HCT116 (cell line): ENCODE measurements around the gene PLK2. TPM values are rescaled to one million over a fixed set of nuclear protein-coding genes. Genes with fewer than 3 reads are reported as not detected.
A peak's percentile ranks its signal among the peaks of the same experiment; 100 is the strongest.

ENCODE experiments used
- ATAC-seq: fragments of 200-7000 bp; cut with Tn5 transposase; 2 replicates; pipeline ENCODE4 v1.9.1; 2020; ENCODE audit warnings: mild to moderate bottlenecking, moderate library complexity
- BruUV-seq: library from RNA; stranded (reverse); fragments of 400-500 nt; replicated peaks from 2 replicates; lab custom pipeline; 2021; lab: Mats Ljungman, UMichigan
- CTCF ChIA-PET: fragments of 300-600 bp; sonication (Branson Sonifier 250); formaldehyde crosslinking; loops from one replicate; lab custom pipeline; 2021; ENCODE audit warnings: antibody characterized with exemption; lab: Charles Lee
- POLR2A ChIA-PET: fragments of 300-600, 350-600 bp; sonication (Branson Sonifier 250); formaldehyde crosslinking; loops from one replicate; lab custom pipeline; 2021; ENCODE audit warnings: antibody characterized with exemption; lab: Charles Lee
- RAD21 ChIA-PET, 2 experiments: fragments of 300-600 bp; sonication (Branson Sonifier 250); formaldehyde crosslinking; loops; one replicate each; lab custom pipeline; 2023; ENCODE audit warnings: low total read pairs in 2 of 2; ENCODE audit not compliant: uncharacterized antibody in 2 of 2, unreplicated experiment in 2 of 2, low non-redundant PET in 1 of 2; lab: Charles Lee
- DNase-seq: peaks from one replicate; pipeline ENCODE4 v3.0.0-alpha.2; 2010; ENCODE audit warnings: low read depth, low spot score
- H2AFZ ChIP-seq: fragments of 200-600 bp; shearing (Covaris generic), sonication (generic); 2 replicates; pipeline ENCODE4 v1.6.1; 2017; ENCODE audit warnings: low read depth, mixed run types, mixed read lengths, antibody characterized with exemption, low read length; ENCODE audit not compliant: poor library complexity, severe bottlenecking
- H3K27ac ChIP-seq: 2 replicates; pipeline ENCODE4 v1.5.1; 2012; ENCODE audit warnings: low read depth, low read length
- H3K27me3 ChIP-seq: fragments of 200-600 bp; sonication (generic); 2 replicates; pipeline ENCODE4 v1.6.1; 2016; ENCODE audit warnings: mixed run types, low read length, mixed read lengths; ENCODE audit not compliant: insufficient read depth
- H3K36me3 ChIP-seq, 2 experiments: fragments of 200-500 bp in 1 of 2; fragments of 200-600 bp in 1 of 2; sonication (Bioruptor generic) in 1 of 2; sonication (generic) in 1 of 2; 2 replicates each; pipeline versions ENCODE4 v1.5.1 to v1.6.1; 2014 to 2016; ENCODE audit warnings: low read length in 2 of 2, inconsistent platforms in 1 of 2, mixed read lengths in 1 of 2, mixed run types in 1 of 2; ENCODE audit not compliant: insufficient read depth in 2 of 2, control insufficient read depth in 1 of 2
- H3K4me1 ChIP-seq, 2 experiments: fragments of 200-600 bp in 1 of 2; sonication (generic) in 1 of 2; 2 replicates each; pipeline versions ENCODE4 v1.5.1 to v1.6.1; 2012 to 2017; ENCODE audit warnings: low read length in 2 of 2, inconsistent platforms in 1 of 2, mild to moderate bottlenecking in 1 of 2, mixed read lengths in 1 of 2, mixed run types in 1 of 2, moderate library complexity in 1 of 2; ENCODE audit not compliant: insufficient read depth in 2 of 2, control insufficient read depth in 1 of 2
- H3K4me2 ChIP-seq: fragments of 200-600 bp; sonication (generic); 2 replicates; pipeline ENCODE4 v1.6.1; 2017; ENCODE audit warnings: mixed run types, low read length, mixed read lengths
- H3K4me3 ChIP-seq, 2 experiments: fragments of 200-600 bp in 1 of 2; sonication (generic) in 1 of 2; replicated peaks in 1 of 2; 2 replicates each; pipeline ENCODE4 v1.5.1; 2011 to 2016; ENCODE audit warnings: low read length in 2 of 2, control low read depth in 1 of 2, low read depth in 1 of 2, mild to moderate bottlenecking in 1 of 2, mixed read lengths in 1 of 2, mixed run types in 1 of 2
- H3K79me2 ChIP-seq: fragments of 200-600 bp; sonication (generic); 2 replicates; pipeline ENCODE4 v1.6.1; 2017; ENCODE audit warnings: mild to moderate bottlenecking, mixed run types, low read length, moderate library complexity, mixed read lengths; ENCODE audit not compliant: insufficient read depth
- H3K9ac ChIP-seq: fragments of 200-600 bp; sonication (generic); 2 replicates; pipeline ENCODE4 v1.6.1; 2016; ENCODE audit warnings: low read length, mixed read lengths
- H3K9me2 ChIP-seq: fragments of 200-600 bp; sonication (generic), shearing (Covaris generic); 2 replicates; pipeline ENCODE4 v1.6.1; 2017; ENCODE audit warnings: mixed run types, mild to moderate bottlenecking, moderate library complexity; ENCODE audit not compliant: insufficient read depth
- H3K9me3 ChIP-seq, 2 experiments: fragments of 200-500 bp in 1 of 2; fragments of 200-600 bp in 1 of 2; sonication (Bioruptor generic) in 1 of 2; sonication (generic) in 1 of 2; 2 replicates each; pipeline ENCODE4 v1.6.1; 2014 to 2017; ENCODE audit warnings: low read length in 2 of 2, mixed read lengths in 2 of 2, inconsistent platforms in 1 of 2, low read depth in 1 of 2, mild to moderate bottlenecking in 1 of 2, mixed run types in 1 of 2, moderate library complexity in 1 of 2; ENCODE audit not compliant: control insufficient read depth in 1 of 2, insufficient read depth in 1 of 2
- H4K20me1 ChIP-seq: fragments of 200-600 bp; sonication (generic), shearing (Covaris generic); 2 replicates; pipeline ENCODE4 v1.6.1; 2017; ENCODE audit warnings: mixed run types, mild to moderate bottlenecking, moderate library complexity; ENCODE audit not compliant: insufficient read depth
- CBX3 ChIP-seq: IDR thresholded peaks from 2 replicates; pipeline ENCODE4 v1.6.1; 2012; ENCODE audit warnings: low read depth
- CEBPB ChIP-seq: IDR thresholded peaks from 2 replicates; pipeline ENCODE4 v1.6.1; 2012; ENCODE audit warnings: low read depth
- EGR1 ChIP-seq: IDR thresholded peaks from 2 replicates; pipeline ENCODE4 v1.6.1; 2012; ENCODE audit warnings: low read depth
- EZH2 ChIP-seq: fragments of 200-600 bp; sonication (generic); IDR thresholded peaks from 2 replicates; pipeline ENCODE4 v1.6.1; 2017; ENCODE audit warnings: antibody characterized with exemption, mixed run types
- MAX ChIP-seq: IDR thresholded peaks from 2 replicates; pipeline ENCODE4 v1.6.1; 2012
- POLR2A ChIP-seq: IDR thresholded peaks from 2 replicates; pipeline ENCODE4 v1.7.0; 2011; ENCODE audit warnings: borderline replicate concordance; ENCODE audit not compliant: insufficient read depth, insufficient read length; ENCODE audit errors: extremely low read depth
- POLR2AphosphoS5 ChIP-seq: IDR thresholded peaks from 2 replicates; pipeline ENCODE4 v1.6.1; 2011; ENCODE audit warnings: mild to moderate bottlenecking, low read depth, low read length, moderate library complexity
- RAD21 ChIP-seq: IDR thresholded peaks from 2 replicates; pipeline ENCODE4 v1.6.1; 2012; ENCODE audit warnings: low read depth, mild to moderate bottlenecking
- SP1 ChIP-seq: IDR thresholded peaks from 2 replicates; pipeline ENCODE4 v1.6.1; 2012; ENCODE audit warnings: low read depth
- SRF ChIP-seq: IDR thresholded peaks from 2 replicates; pipeline ENCODE4 v1.6.1; 2012; ENCODE audit warnings: low read depth
- TCF7L2 ChIP-seq: IDR thresholded peaks from 2 replicates; pipeline ENCODE4 v1.7.0; 2011; ENCODE audit warnings: borderline replicate concordance, inconsistent platforms; ENCODE audit not compliant: insufficient read depth, insufficient read length; ENCODE audit errors: extremely low read depth
- YY1 ChIP-seq: IDR thresholded peaks from 2 replicates; pipeline ENCODE4 v1.6.1; 2011; ENCODE audit warnings: low read length, low read depth, moderate library complexity, mild to moderate bottlenecking; ENCODE audit not compliant: insufficient replicate concordance; ENCODE audit errors: extremely low read depth
- ZBTB33 ChIP-seq: IDR thresholded peaks from 2 replicates; pipeline ENCODE4 v1.6.1; 2011; ENCODE audit warnings: mild to moderate bottlenecking, low read length, moderate library complexity; ENCODE audit not compliant: insufficient replicate concordance; ENCODE audit errors: extremely low read depth
- intact Hi-C: fragments of 100-400 bp; cut with micrococcal nuclease; formaldehyde crosslinking; loops from 2 replicates; pipeline ENCODE4 v1.10.0; 2022
- total RNA-seq: library from RNA; stranded (reverse); gene quantifications from one replicate; pipeline ENCODE4 v1.2.1, GENCODE V29; 2021; ENCODE audit not compliant: unreplicated experiment
- TF ChIP-seq, protein P1 (sequence below): IDR thresholded peaks from 2 replicates; pipeline ENCODE4 v1.6.1; 2012; ENCODE audit warnings: low read depth

Gene PLK2
- total RNA-seq, 1 experiment from 2014 or later, result 54.6 TPM

GRCh38 chr5:58460732-58461286 is 923 bp upstream of the PLK2 start (continued):
- TF ChIP-seq CBX3 (peak; percentile 64; the same call in 1 of the 2 replicates), EZH2 (no peak), TCF7L2 (no peak), RAD21 (peak; percentile 91), EGR1 (no peak), YY1 (peak; percentile 42)
- TF ChIP-seq, all 23 proteins: peak for 4

GRCh38 chr5:58459146-58460001 is 512 bp downstream of the PLK2 start:
- no peak overlapping the region for H2AFZ ChIP-seq
- DNase-seq, result no peak
- H3K9me2 ChIP-seq, result no peaks in the 10 kb centered on the region
- no TSS peak for BruUV-seq
- ChIA-PET CTCF (interaction anchor here (1.0 to 4.5 kb wide), 11 partner anchors 569 to 1162 kb away, joined by 3 to 88 read pairs (median 10); no protein-coding TSS in a partner anchor), POLR2A (interaction anchor here (0.6 to 2.4 kb wide), 20 partner anchors 8 to 1161 kb away, joined by 3 to 19 read pairs (median 3); no protein-coding TSS in a partner anchor), RAD21 (interaction anchor here (0.8 to 2.2 kb wide), 6 partner anchors 569 to 960 kb away, joined by 3 to 14 read pairs (median 8); no protein-coding TSS in a partner anchor)
- peak overlapping the region; percentile 70 for H3K4me2 ChIP-seq
- peak overlapping the region; percentile 92 for H3K27ac ChIP-seq
- peaks cover 8 to 45% of the 10 kb centered on the region in 2 experiments for H3K4me1 ChIP-seq
- peaks cover 38 to 42% of the 10 kb centered on the region in 2 experiments for H3K36me3 ChIP-seq
- peaks cover 55% of the 10 kb centered on the region for H3K79me2 ChIP-seq
- no peaks in the 10 kb centered on the region for H3K9me3 ChIP-seq
- peak overlapping the region; percentile 88 for H3K9ac ChIP-seq
- peak; percentile 1 for ATAC-seq
- H4K20me1 ChIP-seq, result peaks cover 29% of the 10 kb centered on the region; the same call in 1 of the 2 replicates
- no peaks in the 10 kb centered on the region for H3K27me3 ChIP-seq
- peak overlapping the region; percentile 82 for H3K4me3 ChIP-seq
- intact Hi-C loops, result loop anchor here (1.0 to 5.0 kb wide), 7 partner anchors 571 to 1557 kb away; no protein-coding TSS in a partner anchor
- TF ChIP-seq MAX (no peak), POLR2A (no peak), SRF (no peak), EGR1 (no peak), CBX3 (no peak), RAD21 (no peak), POLR2AphosphoS5 (no peak), ZBTB33 (no peak), CEBPB (no peak), SP1 (no peak)
- TF ChIP-seq, protein P1, sequence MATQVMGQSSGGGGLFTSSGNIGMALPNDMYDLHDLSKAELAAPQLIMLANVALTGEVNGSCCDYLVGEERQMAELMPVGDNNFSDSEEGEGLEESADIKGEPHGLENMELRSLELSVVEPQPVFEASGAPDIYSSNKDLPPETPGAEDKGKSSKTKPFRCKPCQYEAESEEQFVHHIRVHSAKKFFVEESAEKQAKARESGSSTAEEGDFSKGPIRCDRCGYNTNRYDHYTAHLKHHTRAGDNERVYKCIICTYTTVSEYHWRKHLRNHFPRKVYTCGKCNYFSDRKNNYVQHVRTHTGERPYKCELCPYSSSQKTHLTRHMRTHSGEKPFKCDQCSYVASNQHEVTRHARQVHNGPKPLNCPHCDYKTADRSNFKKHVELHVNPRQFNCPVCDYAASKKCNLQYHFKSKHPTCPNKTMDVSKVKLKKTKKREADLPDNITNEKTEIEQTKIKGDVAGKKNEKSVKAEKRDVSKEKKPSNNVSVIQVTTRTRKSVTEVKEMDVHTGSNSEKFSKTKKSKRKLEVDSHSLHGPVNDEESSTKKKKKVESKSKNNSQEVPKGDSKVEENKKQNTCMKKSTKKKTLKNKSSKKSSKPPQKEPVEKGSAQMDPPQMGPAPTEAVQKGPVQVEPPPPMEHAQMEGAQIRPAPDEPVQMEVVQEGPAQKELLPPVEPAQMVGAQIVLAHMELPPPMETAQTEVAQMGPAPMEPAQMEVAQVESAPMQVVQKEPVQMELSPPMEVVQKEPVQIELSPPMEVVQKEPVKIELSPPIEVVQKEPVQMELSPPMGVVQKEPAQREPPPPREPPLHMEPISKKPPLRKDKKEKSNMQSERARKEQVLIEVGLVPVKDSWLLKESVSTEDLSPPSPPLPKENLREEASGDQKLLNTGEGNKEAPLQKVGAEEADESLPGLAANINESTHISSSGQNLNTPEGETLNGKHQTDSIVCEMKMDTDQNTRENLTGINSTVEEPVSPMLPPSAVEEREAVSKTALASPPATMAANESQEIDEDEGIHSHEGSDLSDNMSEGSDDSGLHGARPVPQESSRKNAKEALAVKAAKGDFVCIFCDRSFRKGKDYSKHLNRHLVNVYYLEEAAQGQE, result no peak
